Measurements from ENCODE around the gene RFTN1. TPM values are rescaled to one million over a fixed set of nuclear protein-coding genes. Genes with fewer than 3 reads are reported as not detected.

Gene RFTN1
- total and polyA plus RNA-seq, 8 donors, result 1.9 to 14.0 (median 2.9) TPM

- Histone ChIP-seq H3K27me3 (peaks cover 0 to 15% (median 0%) of the 10 kb centered on the region in 4 donors), H3K9me3 (no peaks in the 10 kb centered on the region), H3K36me3 (no peaks in the 10 kb centered on the region), H3K4me1 (no peaks in the 10 kb centered on the region), H3K4me3 (no peak overlapping the region), H3K27ac (no peak overlapping the region)
- TF ChIP-seq, protein P1, sequence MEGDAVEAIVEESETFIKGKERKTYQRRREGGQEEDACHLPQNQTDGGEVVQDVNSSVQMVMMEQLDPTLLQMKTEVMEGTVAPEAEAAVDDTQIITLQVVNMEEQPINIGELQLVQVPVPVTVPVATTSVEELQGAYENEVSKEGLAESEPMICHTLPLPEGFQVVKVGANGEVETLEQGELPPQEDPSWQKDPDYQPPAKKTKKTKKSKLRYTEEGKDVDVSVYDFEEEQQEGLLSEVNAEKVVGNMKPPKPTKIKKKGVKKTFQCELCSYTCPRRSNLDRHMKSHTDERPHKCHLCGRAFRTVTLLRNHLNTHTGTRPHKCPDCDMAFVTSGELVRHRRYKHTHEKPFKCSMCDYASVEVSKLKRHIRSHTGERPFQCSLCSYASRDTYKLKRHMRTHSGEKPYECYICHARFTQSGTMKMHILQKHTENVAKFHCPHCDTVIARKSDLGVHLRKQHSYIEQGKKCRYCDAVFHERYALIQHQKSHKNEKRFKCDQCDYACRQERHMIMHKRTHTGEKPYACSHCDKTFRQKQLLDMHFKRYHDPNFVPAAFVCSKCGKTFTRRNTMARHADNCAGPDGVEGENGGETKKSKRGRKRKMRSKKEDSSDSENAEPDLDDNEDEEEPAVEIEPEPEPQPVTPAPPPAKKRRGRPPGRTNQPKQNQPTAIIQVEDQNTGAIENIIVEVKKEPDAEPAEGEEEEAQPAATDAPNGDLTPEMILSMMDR (IDR thresholded peaks at IDR 0.05), result no peak
- intact Hi-C loops (cut with DNase I), result no loop called here
- DNase-seq (no peak), FAIRE-seq (no peak), ATAC-seq (peak in 2 of 4 donors; percentile 47 to 49)
- WGBS, 2 donors, result 23 to 36% methylated on average over 6 of the region's 6 CpGs
Measured at GRCh38 chr3:16516695-16517481, 3.4 kb upstream of the RFTN1 start.

DNA sequence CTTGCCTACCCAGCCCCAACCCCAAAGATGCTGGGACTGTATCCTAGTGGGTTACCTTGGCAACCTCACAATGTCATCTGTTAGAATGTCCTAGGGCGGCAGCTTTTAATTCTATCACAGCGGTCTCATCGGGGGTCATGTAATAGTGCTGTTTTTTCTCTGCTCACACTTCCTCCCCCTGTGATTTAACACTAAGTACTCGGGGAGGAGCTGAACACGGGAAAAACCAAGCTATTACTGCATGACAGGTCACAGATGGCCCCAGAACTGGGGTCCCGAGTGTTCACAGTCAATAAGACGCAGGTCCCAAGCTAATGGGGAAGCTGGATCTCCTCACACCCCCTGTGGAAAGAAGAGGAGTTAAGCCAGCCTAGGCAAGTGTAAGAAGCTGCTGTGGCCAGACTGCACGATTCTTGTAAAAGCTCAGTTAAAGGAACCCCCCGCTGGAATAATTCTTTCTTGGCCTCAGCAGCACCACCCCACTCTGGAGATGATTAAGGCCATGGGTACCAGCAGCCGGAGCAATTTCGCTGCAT lies 2.5 kb upstream of the RFTN1 start:
- no peaks in the 10 kb centered on the region for H3K9me3 ChIP-seq
- no peak for ATAC-seq

GRCh38 chr3:16514755-16515353 lies 1.4 kb upstream of the RFTN1 start:
- ATAC-seq (no peak), FAIRE-seq (no peak), DNase-seq (no peak)
- Histone ChIP-seq H3K27ac (no peak overlapping the region), H3K9me3 (no peaks in the 10 kb centered on the region), H3K4me1 (no peaks in the 10 kb centered on the region), H3K4me3 (no peak overlapping the region), H3K36me3 (no peaks in the 10 kb centered on the region), H3K27me3 (peaks cover 0 to 15% (median 0%) of the 10 kb centered on the region in 4 donors)
- WGBS, 2 donors, result 65 to 70% methylated on average over 5 of the region's 5 CpGs
- intact Hi-C loops (cut with DNase I), result no loop called here
- TF ChIP-seq, protein P1 (IDR thresholded peaks at IDR 0.05), result no peak

More for the DNA sequence above, 2.5 kb upstream of the RFTN1 start:
- H3K4me3 ChIP-seq, result no peak overlapping the region
- DNase-seq (no peak), FAIRE-seq (no peak)
- no peaks in the 10 kb centered on the region for H3K36me3 ChIP-seq
- peaks cover 0 to 15% (median 0%) of the 10 kb centered on the region in 4 donors for H3K27me3 ChIP-seq
- TF ChIP-seq, protein P1 (IDR thresholded peaks at IDR 0.05), result no peak
- no peak overlapping the region for H3K27ac ChIP-seq
- no peaks in the 10 kb centered on the region for H3K4me1 ChIP-seq
- intact Hi-C loops (cut with DNase I), result no loop called here
- WGBS, 2 donors, result 54 to 66% methylated on average over 11 of the region's 11 CpGs

DNA sequence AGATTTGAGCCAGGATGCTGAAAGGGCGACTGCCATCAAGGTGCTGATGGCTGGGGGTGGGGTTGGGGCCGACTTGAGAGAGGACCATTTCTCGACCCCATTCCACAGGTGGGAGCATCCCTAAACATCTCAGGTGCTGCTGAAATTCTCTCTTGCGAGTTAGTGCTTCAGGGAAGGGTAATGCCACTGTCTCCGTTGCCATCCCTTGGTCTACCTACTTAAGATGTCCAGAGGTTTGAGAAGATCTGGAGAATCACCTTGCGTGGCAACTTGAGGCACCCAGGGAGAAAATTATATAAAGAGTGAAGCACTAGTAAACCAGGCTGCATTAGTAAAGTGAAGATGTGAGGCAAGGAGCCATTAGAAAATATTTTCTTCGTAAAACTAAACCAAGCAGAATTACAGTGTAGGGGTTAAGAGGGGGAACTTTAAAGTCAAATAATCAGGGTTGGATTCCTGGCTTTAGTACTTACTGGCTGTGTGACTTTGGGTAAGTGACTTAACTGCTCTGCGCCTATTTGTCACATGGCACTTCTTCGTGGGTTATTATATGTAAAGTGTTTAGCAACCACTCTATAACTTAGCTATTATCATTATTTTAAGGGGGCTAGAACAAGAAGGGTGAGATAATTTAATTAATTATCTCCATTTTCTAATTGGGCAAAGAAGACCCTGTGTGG lies 662 bp upstream of the RFTN1 start:
- ATAC-seq, result no peak
- peaks cover 0 to 15% (median 0%) of the 10 kb centered on the region in 4 donors for H3K27me3 ChIP-seq
- H3K4me1 ChIP-seq, result no peaks in the 10 kb centered on the region
- TF ChIP-seq, protein P1 (IDR thresholded peaks at IDR 0.05), result no peak
- intact Hi-C loops (cut with DNase I), result no loop called here
- WGBS, 2 donors, result 43 to 53% methylated on average over 9 of the region's 9 CpGs
- H3K4me3 ChIP-seq, result peak overlapping the region in 2 of 4 donors; percentile 37 to 61
- no peak for DNase-seq
- peak overlapping the region in 1 of 4 donors; percentile 31 for H3K27ac ChIP-seq
- no peak for FAIRE-seq
- H3K36me3 ChIP-seq, result no peaks in the 10 kb centered on the region
- H3K9me3 ChIP-seq, result no peaks in the 10 kb centered on the region

Measured in pancreas (tissue), 10 donors.